Upper lobe of left lung (tissue), 6 donors: Measurements from ENCODE around the gene GDF2. TPM values are rescaled to one million over a fixed set of nuclear protein-coding genes. Genes with fewer than 3 reads are reported as not detected.
A peak's percentile ranks its signal among the peaks of the same experiment; 100 is the strongest.

Experiments
- ATAC-seq, 2 donors: fragments of 200-7000 bp; cut with Tn5 transposase; one replicate each; pipeline ENCODE4 v1.9.1; 2022; ENCODE audit warnings: mild to moderate bottlenecking in 2 of 2, moderate library complexity in 2 of 2; ENCODE audit not compliant: low FRiP score in 2 of 2
- DNase-seq, 2 donors: peaks; one replicate each; pipeline ENCODE4 v3.0.0-alpha.2; 2019 to 2020
- H3K27ac ChIP-seq, 4 donors: fragments of 200-600 bp; sonication (generic); one replicate each; pipeline ENCODE4 v1.5.1; 2016 to 2019
- H3K27me3 ChIP-seq, 4 donors: fragments of 200-600 bp; sonication (generic); one replicate each; pipeline ENCODE4 v1.5.1; 2017 to 2019
- H3K36me3 ChIP-seq, 4 donors: fragments of 200-600 bp; sonication (generic); one replicate each; pipeline ENCODE4 v1.5.1; 2016 to 2019
- H3K4me1 ChIP-seq, 4 donors: fragments of 200-600 bp; sonication (generic); one replicate each; pipeline ENCODE4 v1.5.1; 2018 to 2019
- H3K4me3 ChIP-seq, 4 donors: fragments of 200-600 bp; sonication (generic); one replicate each; pipeline ENCODE4 v1.5.1; 2017 to 2019; ENCODE audit warnings: mild to moderate bottlenecking in 2 of 4, moderate library complexity in 1 of 4
- H3K9me3 ChIP-seq, 4 donors: fragments of 200-600 bp; sonication (generic); one replicate each; pipeline ENCODE4 v1.5.1; 2018 to 2019
- EP300 ChIP-seq, 4 donors: sonication (generic); formaldehyde crosslinking; IDR thresholded peaks; one replicate each; pipeline ENCODE4 v1.5.1; 2017; ENCODE audit warnings: antibody characterized with exemption in 4 of 4, control low read depth in 2 of 4
- POLR2A ChIP-seq, 4 donors: fragments of 450-650 bp; IDR thresholded peaks; one replicate each; pipeline ENCODE4 v1.5.1; 2016 to 2017; ENCODE audit warnings: antibody characterized with exemption in 4 of 4, mild to moderate bottlenecking in 2 of 4
- POLR2AphosphoS5 ChIP-seq, 2 donors: sonication (generic); formaldehyde crosslinking; IDR thresholded peaks; one replicate each; pipeline ENCODE4 v1.5.1; 2017; ENCODE audit warnings: antibody characterized with exemption in 2 of 2
- WGBS, 2 donors: methylation state at CpG; one replicate each; pipeline ENCODE4 v1.1.5; 2017 to 2018; 5-methylcytosine and 5-hydroxymethylcytosine counted together
- total RNA-seq, 6 donors: library from RNA; depleted of rRNA in 4 of 6; stranded (reverse); fragments of >200 nt in 4 of 6; gene quantifications; one replicate each; pipeline versions ENCODE4 v1.1.0 to v1.2.1, GENCODE V29; 2016 to 2021
- TF ChIP-seq, protein P1 (sequence below), 6 experiments: fragments of 450-650 bp in 4 of 6; fragments of 200-600 bp in 2 of 6; sonication (generic) in 2 of 6; IDR thresholded peaks; one replicate each; pipeline ENCODE4 v1.5.1; 2016 to 2019; ENCODE audit warnings: antibody characterized with exemption in 6 of 6
- donor health status: DM: no; HTN: no; CAD: no; lungs with moderate emphysema.
- donor health status: DM: no; HTN: yes; CAD: no; lungs with severe emphysema.

The GDF2 gene
- total RNA-seq, 6 donors from 2014 or later = not detected

DNA sequence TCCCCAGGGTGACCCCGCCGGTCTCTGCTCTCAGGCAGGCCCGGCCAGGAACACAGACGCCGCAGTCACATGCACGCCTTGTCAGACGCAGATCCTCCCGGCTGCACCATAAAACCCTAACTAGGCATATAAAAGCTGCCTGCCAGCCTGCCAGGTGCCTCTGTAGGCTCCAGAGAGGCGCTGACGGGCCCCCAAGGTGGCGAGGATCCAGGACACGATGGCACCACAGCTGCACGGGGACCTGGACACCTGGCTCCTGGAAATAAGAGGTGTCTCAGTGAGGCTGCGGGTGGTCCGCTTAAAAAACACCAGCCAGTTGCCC, 44.1 kb upstream of the GDF2 start:
- Histone ChIP-seq H3K4me3 (no peak overlapping the region), H3K36me3 (no peaks in the 10 kb centered on the region), H3K9me3 (peaks cover 0 to 3% (median 0%) of the 10 kb centered on the region in 4 donors), H3K27ac (no peak overlapping the region), H3K27me3 (no peaks in the 10 kb centered on the region), H3K4me1 (no peaks in the 10 kb centered on the region)
- 90 to 95% methylated on average over 11 to 15 of the region's 15 CpGs for WGBS, 2 donors
- ATAC-seq (no peak), DNase-seq (peak in 1 of 2 donors; percentile 62)
- TF ChIP-seq, protein P1, sequence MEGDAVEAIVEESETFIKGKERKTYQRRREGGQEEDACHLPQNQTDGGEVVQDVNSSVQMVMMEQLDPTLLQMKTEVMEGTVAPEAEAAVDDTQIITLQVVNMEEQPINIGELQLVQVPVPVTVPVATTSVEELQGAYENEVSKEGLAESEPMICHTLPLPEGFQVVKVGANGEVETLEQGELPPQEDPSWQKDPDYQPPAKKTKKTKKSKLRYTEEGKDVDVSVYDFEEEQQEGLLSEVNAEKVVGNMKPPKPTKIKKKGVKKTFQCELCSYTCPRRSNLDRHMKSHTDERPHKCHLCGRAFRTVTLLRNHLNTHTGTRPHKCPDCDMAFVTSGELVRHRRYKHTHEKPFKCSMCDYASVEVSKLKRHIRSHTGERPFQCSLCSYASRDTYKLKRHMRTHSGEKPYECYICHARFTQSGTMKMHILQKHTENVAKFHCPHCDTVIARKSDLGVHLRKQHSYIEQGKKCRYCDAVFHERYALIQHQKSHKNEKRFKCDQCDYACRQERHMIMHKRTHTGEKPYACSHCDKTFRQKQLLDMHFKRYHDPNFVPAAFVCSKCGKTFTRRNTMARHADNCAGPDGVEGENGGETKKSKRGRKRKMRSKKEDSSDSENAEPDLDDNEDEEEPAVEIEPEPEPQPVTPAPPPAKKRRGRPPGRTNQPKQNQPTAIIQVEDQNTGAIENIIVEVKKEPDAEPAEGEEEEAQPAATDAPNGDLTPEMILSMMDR (IDR thresholded peaks at IDR 0.05) = no peak
- TF ChIP-seq POLR2A (IDR thresholded peaks at IDR 0.05) = no peak
- TF ChIP-seq POLR2AphosphoS5 (IDR thresholded peaks at IDR 0.05) = no peak
- no peak for TF ChIP-seq EP300 (IDR thresholded peaks at IDR 0.05)

DNA sequence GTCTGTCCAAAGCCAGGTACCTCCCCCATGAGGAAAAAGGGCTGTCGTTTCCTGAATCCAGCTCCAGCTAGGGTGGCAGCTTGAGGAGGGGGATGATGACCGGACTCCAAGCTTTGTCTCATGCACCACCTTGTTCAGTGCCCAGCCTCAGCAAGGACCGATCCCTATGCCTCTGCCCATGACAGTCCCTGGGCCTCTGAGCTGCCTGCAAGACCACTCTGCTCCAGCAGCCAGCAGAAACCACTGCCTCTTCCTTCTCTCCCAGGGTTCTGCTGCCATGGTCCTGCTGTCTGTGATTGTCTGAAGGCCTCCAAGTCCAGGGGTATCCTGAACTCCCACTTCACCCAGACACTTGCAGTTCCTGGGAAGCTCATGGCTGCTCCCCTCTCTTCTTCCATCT, 43.5 kb upstream of the GDF2 start:
- Histone ChIP-seq H3K36me3 (no peaks in the 10 kb centered on the region), H3K9me3 (no peaks in the 10 kb centered on the region), H3K27me3 (no peaks in the 10 kb centered on the region), H3K4me3 (no peak overlapping the region), H3K4me1 (no peaks in the 10 kb centered on the region), H3K27ac (no peak overlapping the region)
- TF ChIP-seq EP300 (IDR thresholded peaks at IDR 0.05) = no peak
- no peak for TF ChIP-seq POLR2AphosphoS5 (IDR thresholded peaks at IDR 0.05)
- no peak for TF ChIP-seq POLR2A (IDR thresholded peaks at IDR 0.05)
- TF ChIP-seq, protein P1 (IDR thresholded peaks at IDR 0.05) = no peak
- DNase-seq (no peak), ATAC-seq (no peak)
- 84% methylated on average over 3 of the region's 3 CpGs; no CpG with 5 or more reads in 1 of the 2 donors for WGBS, 2 donors

- H3K4me1 ChIP-seq = no peaks in the 10 kb centered on the region
- H3K27ac ChIP-seq = no peak overlapping the region
- 77 to 83% methylated on average over 2 of the region's 2 CpGs for WGBS, 2 donors
- H3K4me3 ChIP-seq = no peak overlapping the region
- H3K9me3 ChIP-seq = no peaks in the 10 kb centered on the region
- H3K36me3 ChIP-seq = no peaks in the 10 kb centered on the region
- ATAC-seq (no peak), DNase-seq (no peak)
- no peaks in the 10 kb centered on the region for H3K27me3 ChIP-seq
- TF ChIP-seq EP300 (IDR thresholded peaks at IDR 0.05) = no peak
- TF ChIP-seq POLR2A (IDR thresholded peaks at IDR 0.05) = no peak
- TF ChIP-seq, protein P1 (IDR thresholded peaks at IDR 0.05) = no peak
- TF ChIP-seq POLR2AphosphoS5 (IDR thresholded peaks at IDR 0.05) = no peak
Measured at GRCh38 chr10:47279276-47279675, 43.0 kb upstream of the GDF2 start.

- TF ChIP-seq, protein P1 (IDR thresholded peaks at IDR 0.05) = no peak
- TF ChIP-seq POLR2AphosphoS5 (IDR thresholded peaks at IDR 0.05) (no peak), EP300 (IDR thresholded peaks at IDR 0.05) (no peak), POLR2A (IDR thresholded peaks at IDR 0.05) (no peak)
- DNase-seq (no peak), ATAC-seq (no peak)
- Histone ChIP-seq H3K27me3 (no peaks in the 10 kb centered on the region), H3K4me3 (no peak overlapping the region), H3K27ac (no peak overlapping the region), H3K9me3 (no peaks in the 10 kb centered on the region), H3K36me3 (no peaks in the 10 kb centered on the region), H3K4me1 (no peaks in the 10 kb centered on the region)
- 76 to 86% methylated on average over 5 to 6 of the region's 6 CpGs for WGBS, 2 donors
Measured at GRCh38 chr10:47282005-47282656, 40.1 kb upstream of the GDF2 start.

DNA sequence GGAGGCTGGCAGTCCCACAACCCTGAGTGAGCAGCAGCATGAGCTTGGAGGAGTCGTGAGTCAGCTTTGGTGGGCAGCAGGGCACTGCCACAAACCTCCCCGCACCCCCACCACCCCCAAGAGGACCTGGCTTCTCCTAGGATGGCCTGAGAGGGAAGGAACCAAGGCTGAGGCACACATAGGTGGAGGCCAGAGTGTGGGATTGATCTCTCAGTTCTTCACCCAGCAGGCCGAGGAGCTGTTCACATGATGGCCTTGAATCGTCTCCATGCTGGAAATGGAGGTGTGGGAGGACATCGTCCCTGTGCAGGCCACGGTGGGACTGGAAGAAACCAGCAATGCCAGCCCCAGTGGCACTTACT, 39.6 kb upstream of the GDF2 start:
- H3K9me3 ChIP-seq = no peaks in the 10 kb centered on the region
- no peaks in the 10 kb centered on the region for H3K36me3 ChIP-seq
- no peaks in the 10 kb centered on the region for H3K27me3 ChIP-seq
- no peak overlapping the region for H3K4me3 ChIP-seq
- 58 to 96% methylated on average over 4 to 6 of the region's 6 CpGs for WGBS, 2 donors
- H3K27ac ChIP-seq = no peak overlapping the region
- TF ChIP-seq, protein P1 (IDR thresholded peaks at IDR 0.05) = no peak
- TF ChIP-seq POLR2A (IDR thresholded peaks at IDR 0.05) (no peak), EP300 (IDR thresholded peaks at IDR 0.05) (no peak), POLR2AphosphoS5 (IDR thresholded peaks at IDR 0.05) (no peak)
- no peaks in the 10 kb centered on the region for H3K4me1 ChIP-seq
- ATAC-seq (no peak), DNase-seq (peak in 1 of 2 donors; percentile 45)
